IPS-11a (cell line): ENCODE results near the gene CD79B.
"Not testable (repeated sequence)": the region's sequence is repeated elsewhere in the genome, so short reads cannot be mapped to it uniquely, and the experiment has no call there.

Experiments used
- H3K4me3 ChIP-seq: one replicate; pipeline ENCODE4 v1.5.1; 2013; ENCODE audit warnings: low read depth, low read length, control low read depth

CD79B gene

GRCh38 chr17:63915753-63916152 lies 16.4 kb downstream of the CD79B start:
- H3K4me3 ChIP-seq, result not testable (repeated sequence)

GRCh38 chr17:63914471-63914870 lies 17.7 kb downstream of the CD79B start:
- no peak overlapping the region for H3K4me3 ChIP-seq

GRCh38 chr17:63911657-63912100 lies 20.5 kb downstream of the CD79B start:
- no peak overlapping the region for H3K4me3 ChIP-seq

GRCh38 chr17:63911041-63911635 lies 21.0 kb downstream of the CD79B start, which contains the start of gene CSHL1:
Gene CSHL1 (minus strand): TSS chr17:63911258. CDS start chr17:63911196, 62 bp downstream.
- no peak within 1 kb of the TSS for H3K4me3 ChIP-seq

- H3K4me3 ChIP-seq, result no peak overlapping the region
Observed at GRCh38 chr17:63910096-63910495, 22.0 kb downstream of the CD79B start.

- H3K4me3 ChIP-seq, result not testable (repeated sequence)
Observed at GRCh38 chr17:63909586-63909985, 22.5 kb downstream of the CD79B start.

GRCh38 chr17:63907161-63907778 lies 24.9 kb downstream of the CD79B start:
- H3K4me3 ChIP-seq, result not testable (repeated sequence)

- not testable (repeated sequence) for H3K4me3 ChIP-seq
Observed at GRCh38 chr17:63904796-63905195, 27.3 kb downstream of the CD79B start.

GRCh38 chr17:63903787-63904201 lies 28.3 kb downstream of the CD79B start:
- H3K4me3 ChIP-seq, result not testable (repeated sequence)

- H3K4me3 ChIP-seq, result not testable (repeated sequence)
Observed at GRCh38 chr17:63901971-63902370, 30.2 kb downstream of the CD79B start.

- H3K4me3 ChIP-seq, result not testable (repeated sequence)
Observed at GRCh38 chr17:63898899-63899798, 33.0 kb downstream of the CD79B start.

GRCh38 chr17:63896524-63897354 lies 35.4 kb downstream of the CD79B start, which contains the start of gene CSH1:
Gene CSH1 (minus strand): TSS chr17:63896574. CDS start chr17:63896511, 63 bp downstream.
- not testable (repeated sequence) for H3K4me3 ChIP-seq

GRCh38 chr17:63894821-63895220 lies 37.3 kb downstream of the CD79B start:
- H3K4me3 ChIP-seq, result not testable (repeated sequence)

GRCh38 chr17:63894021-63894420 lies 38.1 kb downstream of the CD79B start:
- not testable (repeated sequence) for H3K4me3 ChIP-seq

- H3K4me3 ChIP-seq, result not testable (repeated sequence)
Observed at GRCh38 chr17:63892316-63893037, 39.7 kb downstream of the CD79B start.

GRCh38 chr17:63889026-63889848 lies 42.9 kb downstream of the CD79B start:
- H3K4me3 ChIP-seq, result not testable (repeated sequence)

- not testable (repeated sequence) for H3K4me3 ChIP-seq
Observed at GRCh38 chr17:63885119-63885518, 47.0 kb downstream of the CD79B start.

GRCh38 chr17:63882626-63883126 lies 49.5 kb downstream of the CD79B start:
- H3K4me3 ChIP-seq, result not testable (repeated sequence)
